ENCODE results near the gene GMNN.
A peak's percentile ranks its signal among the peaks of the same experiment; 100 is the strongest.
"Not testable (repeated sequence)": the region's sequence is repeated elsewhere in the genome, so short reads cannot be mapped to it uniquely, and the experiment has no call there.

Gene GMNN

GRCh38 chr6:24774696-24775519, at the start of gene GMNN:
TSS of gene GMNN (plus strand) at chr6:24774937. CDS start at chr6:24777247, 2,310 bp downstream.
- DNase-seq (ENCODE audit: low read depth in 2 of 2): peak; percentile 92 to 95

GRCh38 chr6:24730653-24731052, 44.1 kb upstream of the GMNN start:
- DNase-seq (ENCODE audit: low read depth in 2 of 2): not testable (repeated sequence)

GRCh38 chr6:24731456-24732134, 43.1 kb upstream of the GMNN start:
- DNase-seq (ENCODE audit: low read depth in 2 of 2): not testable (repeated sequence)

DNA sequence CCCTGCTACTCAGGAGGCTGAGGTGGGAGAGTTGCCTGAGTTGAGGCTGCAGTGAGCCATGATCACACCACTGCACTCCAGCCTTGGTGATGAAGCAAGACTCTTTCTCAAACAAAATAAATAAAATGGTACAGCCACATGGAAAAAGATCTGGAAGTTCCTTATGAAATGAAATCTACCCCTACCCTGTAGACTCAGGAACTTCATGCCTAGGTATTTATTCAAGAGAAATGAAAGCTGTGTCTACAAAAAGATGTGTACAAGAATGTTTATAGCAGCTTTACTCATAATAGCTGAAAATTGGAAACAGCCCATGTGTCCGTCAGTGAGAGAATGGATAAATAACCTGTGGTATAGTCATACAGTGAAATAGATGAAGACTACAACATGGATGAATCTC, 40.6 kb upstream of the GMNN start:
- no peak for DNase-seq (ENCODE audit: low read depth in 2 of 2)

DNA sequence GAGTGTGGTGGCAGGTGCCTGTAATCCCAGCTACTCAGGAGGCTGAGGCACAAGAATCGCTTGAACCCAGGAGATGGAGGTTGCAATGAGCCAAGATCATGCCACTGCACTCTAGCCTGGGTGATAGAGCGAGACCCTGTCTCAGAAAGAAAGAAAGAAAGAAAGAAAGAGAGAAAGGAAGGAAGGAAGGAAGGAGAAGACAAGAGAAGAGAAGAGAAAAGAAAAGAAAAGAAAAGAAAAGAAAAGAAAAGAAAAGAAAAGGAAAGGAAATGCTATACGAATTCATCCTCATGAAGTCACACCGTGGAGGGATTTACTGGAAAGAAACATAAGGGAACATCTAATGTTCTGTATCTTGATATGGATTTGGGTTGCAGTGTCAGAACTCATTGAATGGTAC, 40.0 kb upstream of the GMNN start:
- DNase-seq (ENCODE audit: low read depth in 2 of 2): not testable (repeated sequence)

- DNase-seq (ENCODE audit: low read depth in 2 of 2): no peak
Measured at GRCh38 chr6:24738741-24739140, 36.0 kb upstream of the GMNN start.

DNA sequence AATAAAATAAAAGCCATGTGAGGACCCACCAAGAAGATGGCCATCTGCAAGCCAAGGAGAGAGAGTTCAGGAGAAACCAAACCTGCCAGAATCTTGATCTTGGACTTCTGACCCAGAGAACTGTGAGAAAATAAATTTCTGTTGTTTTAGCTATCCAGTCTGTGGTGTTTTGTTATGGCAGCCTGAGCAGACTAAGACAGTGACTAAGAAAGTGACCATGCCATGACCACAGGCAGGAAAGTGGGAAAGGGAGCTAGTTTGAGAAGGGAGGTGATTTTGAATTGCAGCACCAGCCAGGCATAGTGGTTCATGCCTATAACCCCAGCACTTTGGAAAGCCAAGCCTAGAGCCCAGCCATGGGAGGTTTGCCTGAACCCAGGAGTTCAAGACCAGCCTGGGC, 33.9 kb upstream of the GMNN start:
- DNase-seq (ENCODE audit: low read depth in 2 of 2): no peak

GRCh38 chr6:24742216-24742738, 32.5 kb upstream of the GMNN start:
- DNase-seq (ENCODE audit: low read depth in 2 of 2): no peak

DNA sequence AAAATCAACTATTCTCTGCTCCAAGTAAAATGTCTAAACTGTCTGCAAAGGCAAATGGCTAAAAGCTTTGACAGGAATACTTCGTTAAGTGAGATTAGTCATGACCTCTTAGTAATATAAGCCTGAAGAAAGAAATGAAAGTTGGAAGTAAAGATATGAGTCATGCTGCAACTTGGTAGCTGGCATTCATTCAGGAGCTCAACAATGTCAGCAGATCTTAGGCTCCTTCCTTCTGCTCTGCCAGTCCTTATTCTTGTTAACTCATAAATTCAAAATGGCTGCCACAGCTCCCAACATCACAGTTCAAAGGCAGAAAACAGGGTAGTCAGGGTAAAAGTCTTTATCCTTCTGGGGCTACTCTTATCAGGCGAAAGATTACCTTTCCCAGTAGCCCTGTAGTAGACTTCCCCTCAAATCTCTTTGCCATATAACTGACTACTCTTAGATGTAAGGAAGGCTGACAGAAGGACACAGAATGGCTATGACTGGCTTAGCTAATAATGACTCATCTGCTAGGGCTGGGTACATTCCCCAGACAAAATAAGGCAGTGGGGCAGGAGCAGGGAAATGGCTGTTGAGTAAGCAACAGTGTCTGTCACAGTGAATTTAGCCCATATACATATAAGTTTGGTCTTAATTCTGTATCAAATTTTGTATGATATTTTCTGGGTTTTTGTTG, 31.3 kb upstream of the GMNN start:
- no peak for DNase-seq (ENCODE audit: low read depth in 2 of 2)

GRCh38 chr6:24743944-24744335, 30.8 kb upstream of the GMNN start:
- no peak for DNase-seq (ENCODE audit: low read depth in 2 of 2)

GRCh38 chr6:24744911-24745310, 29.8 kb upstream of the GMNN start:
- no peak for DNase-seq (ENCODE audit: low read depth in 2 of 2)

GRCh38 chr6:24749297-24749696, 25.4 kb upstream of the GMNN start:
- no peak for DNase-seq (ENCODE audit: low read depth in 2 of 2)

DNA sequence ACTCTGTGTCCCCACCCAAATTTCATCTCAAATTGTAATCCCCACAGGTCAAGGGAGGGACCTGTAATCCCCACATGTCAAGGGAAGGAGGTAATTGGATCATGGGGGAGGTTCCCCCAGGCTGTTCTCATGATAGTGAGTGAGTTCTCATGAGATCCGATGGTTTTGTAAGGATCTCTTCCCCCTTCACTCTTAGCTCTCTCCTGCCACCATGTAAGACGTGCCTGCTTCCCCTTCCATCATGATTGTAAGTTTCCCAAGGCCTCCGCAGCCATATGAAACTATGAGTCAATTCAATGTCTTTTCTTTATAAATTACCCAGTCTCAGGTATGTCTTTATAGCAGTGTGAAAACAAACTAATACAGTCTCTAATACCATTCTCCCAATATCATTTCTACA, 23.9 kb upstream of the GMNN start:
- not testable (repeated sequence) for DNase-seq (ENCODE audit: low read depth in 2 of 2)

- DNase-seq (ENCODE audit: low read depth in 2 of 2): no peak
Measured at GRCh38 chr6:24752503-24752902, 22.2 kb upstream of the GMNN start.

GRCh38 chr6:24752917-24753492, 21.7 kb upstream of the GMNN start:
- no peak for DNase-seq (ENCODE audit: low read depth in 2 of 2)

DNA sequence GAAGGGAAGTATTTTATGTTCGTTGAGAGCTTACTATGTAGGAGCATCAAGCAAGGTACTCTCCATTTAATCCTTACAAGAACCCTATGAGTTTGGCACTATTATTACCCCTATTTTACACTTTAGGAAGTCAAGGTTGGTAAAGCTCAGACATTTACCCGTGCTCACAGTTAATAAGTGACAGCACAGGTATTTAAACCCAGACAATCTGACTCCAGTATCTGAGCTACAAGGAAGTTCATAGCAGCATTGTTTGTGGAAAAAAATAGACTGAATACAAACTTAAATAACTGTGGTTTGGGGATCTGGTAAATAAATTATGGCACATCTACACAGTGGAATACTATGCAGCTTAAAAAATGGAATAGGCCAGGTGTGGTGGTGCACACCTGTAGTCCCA, 21.2 kb upstream of the GMNN start:
- no peak for DNase-seq (ENCODE audit: low read depth in 2 of 2)

DNA sequence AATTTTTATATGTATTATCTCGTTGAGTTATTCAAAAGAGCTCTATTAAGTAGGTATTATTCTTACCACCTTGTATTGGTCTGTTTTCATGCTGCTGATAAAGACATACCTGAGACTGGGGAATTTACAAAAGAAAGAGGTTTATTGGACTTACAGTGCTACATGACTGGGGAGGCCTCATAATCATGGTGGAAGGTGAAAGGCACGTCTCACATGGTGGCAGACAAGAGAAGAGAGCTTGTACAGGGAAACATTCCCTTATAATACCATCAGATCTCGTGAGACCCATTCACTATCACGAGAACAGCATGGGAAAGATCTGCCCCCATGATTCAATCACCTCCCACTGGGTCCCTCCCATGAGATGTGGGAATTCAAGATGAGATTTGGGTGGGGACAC, 20.4 kb upstream of the GMNN start:
- not testable (repeated sequence) for DNase-seq (ENCODE audit: low read depth in 2 of 2)

DNA sequence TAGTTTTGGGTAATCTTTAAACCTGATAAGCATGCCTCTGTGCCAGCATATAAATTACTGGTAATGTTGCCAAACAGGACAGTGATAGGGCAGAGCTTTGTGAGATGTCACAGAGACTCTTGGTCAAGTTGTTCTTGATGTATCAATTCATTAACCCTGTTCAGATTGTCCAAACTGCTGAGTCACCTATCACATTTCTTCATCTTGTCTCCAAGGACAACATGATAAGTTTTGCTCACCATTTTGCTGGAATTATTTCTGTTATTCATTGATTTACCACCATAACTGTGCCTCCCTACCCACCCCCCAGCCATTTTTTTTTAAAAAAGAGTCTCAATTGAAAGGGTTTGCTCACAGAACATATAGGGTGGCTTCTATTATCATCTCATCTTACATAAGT, 19.5 kb upstream of the GMNN start:
- DNase-seq (ENCODE audit: low read depth in 2 of 2): no peak

DNA sequence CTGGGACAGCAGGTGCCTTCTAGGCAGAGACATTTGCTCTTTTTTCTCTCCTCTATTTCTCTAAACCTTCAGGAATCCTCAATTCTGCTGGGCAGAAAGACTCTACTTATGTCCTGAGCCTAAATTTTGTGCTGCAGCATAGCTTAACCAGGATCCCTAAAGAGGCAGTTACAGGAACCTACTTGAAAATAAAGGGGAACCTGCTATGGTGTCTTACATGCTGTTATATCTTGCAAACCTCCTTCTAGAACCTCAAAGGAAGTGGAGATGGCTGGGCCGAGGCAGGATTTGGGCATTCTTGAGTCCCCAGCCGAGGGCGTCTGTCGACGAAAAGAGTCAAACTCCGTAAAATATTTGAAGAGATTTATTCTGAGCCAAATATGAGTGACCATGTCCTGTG, 17.1 kb upstream of the GMNN start:
- DNase-seq (ENCODE audit: low read depth in 2 of 2): no peak

DNA sequence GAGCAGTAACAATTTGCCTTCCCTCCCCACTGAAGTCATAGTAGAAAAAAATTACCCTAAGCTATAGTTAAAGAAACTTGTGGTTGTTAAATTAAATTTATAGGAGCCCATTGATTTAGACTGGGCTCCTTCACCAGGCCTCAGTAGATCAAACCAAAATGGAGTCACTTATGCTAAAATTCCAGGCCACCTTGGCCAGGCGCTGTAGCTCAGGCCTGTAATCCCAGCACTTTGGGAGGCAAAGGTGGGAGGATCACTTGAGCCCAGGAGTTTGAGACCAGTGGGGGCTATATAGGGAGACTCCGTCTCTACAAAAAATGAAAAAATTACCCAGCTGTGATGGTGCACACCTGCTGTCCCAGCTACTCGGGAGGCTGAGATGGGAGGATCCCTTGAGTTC, 15.0 kb upstream of the GMNN start:
- no peak for DNase-seq (ENCODE audit: low read depth in 2 of 2)

DNA sequence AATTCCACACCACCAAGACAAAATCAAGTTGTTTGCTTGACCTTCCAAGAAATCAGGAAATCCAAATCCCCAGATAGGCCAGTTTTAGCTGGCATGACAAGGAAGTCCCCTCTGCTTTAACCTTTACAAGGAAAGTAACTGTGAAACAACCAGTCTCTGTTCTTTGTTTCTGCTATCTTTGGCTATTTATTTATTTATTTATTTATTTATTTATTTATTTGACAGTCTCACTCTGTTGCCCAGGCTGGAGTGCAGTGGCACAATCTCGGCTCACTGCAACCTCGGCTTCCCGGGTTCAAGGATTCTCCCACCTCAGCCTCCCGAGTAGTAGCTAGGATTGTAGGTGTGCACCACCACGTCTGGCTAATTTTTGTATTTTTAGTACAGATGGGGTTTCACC, 14.5 kb upstream of the GMNN start:
- DNase-seq (ENCODE audit: low read depth in 2 of 2): no peak

DNA sequence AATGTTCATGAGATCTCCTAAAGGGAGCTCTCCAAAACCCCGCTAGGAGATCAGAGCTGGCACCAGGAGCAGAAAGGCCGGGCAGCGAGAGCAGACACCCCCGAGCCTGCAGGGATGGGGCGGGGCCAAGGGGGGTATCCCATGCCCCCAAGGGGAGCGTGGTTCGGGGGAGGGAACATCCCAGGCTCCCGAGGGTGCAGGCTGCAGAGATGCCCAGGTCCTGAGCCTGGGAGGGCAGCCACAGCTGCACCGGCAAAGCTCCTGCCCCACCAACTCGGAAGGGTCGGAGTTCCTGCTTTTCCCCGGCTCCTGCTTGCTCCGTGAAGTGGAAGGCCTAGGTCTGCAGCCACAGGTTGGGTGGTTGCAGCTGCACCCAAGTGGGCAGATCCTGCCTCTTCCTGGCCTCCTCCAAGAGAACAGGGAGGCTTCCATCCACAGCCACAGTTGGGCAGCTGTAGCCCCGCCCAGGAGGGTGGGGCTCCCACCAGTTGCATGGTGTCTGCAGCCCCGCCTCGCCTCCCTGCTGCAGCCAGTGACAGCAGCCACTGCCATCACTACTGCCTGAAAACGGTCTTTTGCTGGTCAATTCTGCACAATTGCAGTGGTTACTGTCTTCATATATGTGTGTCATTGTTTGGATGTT, 13.4 kb upstream of the GMNN start:
- no peak for DNase-seq (ENCODE audit: low read depth in 2 of 2)
